Aortic smooth muscle cell (primary cell): ENCODE measurements around the gene SORCS1. TPM values are rescaled to one million over a fixed set of nuclear protein-coding genes. Genes with fewer than 3 reads are reported as not detected.

Source experiments
- total RNA-seq: library from RNA; depleted of rRNA; stranded (reverse); fragments of >200 nt; gene quantifications from 2 replicates; pipeline ENCODE4 v1.2.3, GENCODE V29; 2014

SORCS1 gene
- under 0.01 TPM in 1 of 2 replicates, not detected in the other for total RNA-seq

DNA sequence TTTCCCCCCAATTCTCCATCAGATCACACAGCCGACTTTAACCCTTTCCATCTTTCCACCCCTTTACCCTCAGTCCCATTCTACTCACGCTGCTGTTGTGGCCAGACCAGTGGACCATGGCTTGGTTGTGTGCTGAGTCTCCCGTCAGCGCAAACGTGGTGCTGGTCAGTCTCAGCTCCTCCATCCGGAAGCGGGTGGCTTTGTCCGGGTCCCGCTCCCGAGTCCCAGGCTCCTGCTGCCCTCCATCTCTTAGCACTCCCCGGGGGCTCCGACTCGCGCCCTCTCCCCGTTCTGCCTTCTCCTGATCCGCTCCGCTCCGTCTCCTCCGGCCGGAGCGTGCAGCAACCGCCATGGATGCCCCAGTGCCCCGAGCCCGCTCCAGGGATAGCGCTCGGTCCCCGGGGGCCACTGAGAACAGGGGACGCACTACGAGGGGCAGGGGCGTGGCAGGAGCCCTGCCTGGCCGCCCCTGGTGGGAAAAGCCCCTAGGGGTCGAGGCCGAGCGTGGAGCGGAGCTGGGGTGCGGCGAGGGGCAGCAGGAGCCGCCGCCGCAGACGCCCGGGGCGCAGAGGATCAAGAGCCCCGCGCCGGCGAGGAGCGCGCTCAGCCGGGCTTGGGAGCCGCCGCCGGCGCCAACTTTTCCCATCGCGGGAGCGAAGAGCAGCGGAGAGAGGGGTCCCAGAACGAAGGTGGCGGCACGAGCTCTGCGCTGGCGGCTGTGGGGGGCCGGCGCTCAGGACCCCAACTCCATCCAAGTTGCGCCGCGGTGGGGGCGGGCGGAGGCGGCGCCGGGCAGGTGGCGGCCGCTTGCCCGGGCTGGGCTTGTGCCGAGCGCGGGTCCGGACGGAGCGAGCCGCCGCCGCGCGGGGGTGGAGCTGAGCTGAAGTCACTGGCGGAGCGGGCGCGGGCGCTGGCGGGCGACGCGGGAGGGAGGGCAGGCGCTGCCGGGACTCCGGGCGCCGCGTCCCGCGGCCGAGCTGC lies at the start of gene SORCS1:
Gene SORCS1, minus strand, starts transcription at position 826 of the 981 bp plus-strand sequence.

